ENCODE results near the gene GRXCR2.

GRXCR2 gene

DNA sequence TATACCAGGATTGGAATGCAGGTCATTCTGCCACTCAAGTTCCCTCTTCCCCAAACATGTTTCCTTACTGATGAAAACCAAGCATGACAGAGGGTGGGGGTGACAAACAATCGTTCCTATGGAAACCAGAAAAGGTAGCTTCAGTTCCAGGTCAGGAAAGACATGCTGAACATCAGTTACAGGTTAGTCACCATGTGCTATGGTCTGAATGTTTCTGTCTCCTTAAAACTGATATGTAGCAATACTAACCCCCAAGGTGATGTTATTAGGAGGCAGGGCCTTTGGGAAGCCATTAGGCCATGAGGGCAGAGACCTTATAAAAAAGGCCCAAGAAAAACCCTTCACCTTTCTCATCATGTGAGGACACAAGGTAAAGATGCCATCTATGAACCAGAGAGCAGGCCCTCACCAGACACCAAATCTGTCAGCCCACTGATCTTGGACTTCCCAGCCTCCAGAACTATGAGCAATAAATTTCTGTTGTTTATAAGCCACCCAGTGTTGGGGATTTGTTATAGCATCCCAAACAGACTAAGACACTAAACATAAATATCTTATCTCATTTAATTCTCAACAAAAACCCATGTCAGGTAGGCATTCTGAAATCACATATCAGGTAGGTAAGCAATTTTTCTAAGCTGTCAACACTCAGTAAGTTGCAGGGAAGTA, 47.9 kb upstream of the GRXCR2 start:
- Histone ChIP-seq H3K27me3 (ENCODE audit: insufficient read depth, low read length, poor library complexity, severe bottlenecking) (no peaks in the 10 kb centered on the region), H3K79me2 (ENCODE audit: insufficient read depth, low read length) (no peaks in the 10 kb centered on the region), H3K9ac (ENCODE audit: low read depth, low read length, poor library complexity, severe bottlenecking) (no peak overlapping the region), H3F3A (ENCODE audit: low read depth) (no peaks in the 10 kb centered on the region), H3K4me2 (ENCODE audit: low read depth, low read length, poor library complexity, severe bottlenecking) (no peak overlapping the region), H3K9me3 (ENCODE audit: insufficient read depth, low read depth, low read length) (no peaks in the 10 kb centered on the region), H3K9me2 (replicated peaks; ENCODE audit: low read depth, low read length) (no peaks in the 10 kb centered on the region), H2AFZ (ENCODE audit: low read length) (no peak overlapping the region), H3K4me3 (ENCODE audit: low read length, poor library complexity, severe bottlenecking) (no peak overlapping the region), H4K20me1 (ENCODE audit: insufficient read depth, low read length, poor library complexity, severe bottlenecking) (no peaks in the 10 kb centered on the region), H3K36me3 (ENCODE audit: insufficient read depth, low read length) (no peaks in the 10 kb centered on the region), H3K4me1 (ENCODE audit: insufficient read depth, low read length, poor library complexity, severe bottlenecking) (peaks cover 7% of the 10 kb centered on the region)
- TF ChIP-seq, protein P1, sequence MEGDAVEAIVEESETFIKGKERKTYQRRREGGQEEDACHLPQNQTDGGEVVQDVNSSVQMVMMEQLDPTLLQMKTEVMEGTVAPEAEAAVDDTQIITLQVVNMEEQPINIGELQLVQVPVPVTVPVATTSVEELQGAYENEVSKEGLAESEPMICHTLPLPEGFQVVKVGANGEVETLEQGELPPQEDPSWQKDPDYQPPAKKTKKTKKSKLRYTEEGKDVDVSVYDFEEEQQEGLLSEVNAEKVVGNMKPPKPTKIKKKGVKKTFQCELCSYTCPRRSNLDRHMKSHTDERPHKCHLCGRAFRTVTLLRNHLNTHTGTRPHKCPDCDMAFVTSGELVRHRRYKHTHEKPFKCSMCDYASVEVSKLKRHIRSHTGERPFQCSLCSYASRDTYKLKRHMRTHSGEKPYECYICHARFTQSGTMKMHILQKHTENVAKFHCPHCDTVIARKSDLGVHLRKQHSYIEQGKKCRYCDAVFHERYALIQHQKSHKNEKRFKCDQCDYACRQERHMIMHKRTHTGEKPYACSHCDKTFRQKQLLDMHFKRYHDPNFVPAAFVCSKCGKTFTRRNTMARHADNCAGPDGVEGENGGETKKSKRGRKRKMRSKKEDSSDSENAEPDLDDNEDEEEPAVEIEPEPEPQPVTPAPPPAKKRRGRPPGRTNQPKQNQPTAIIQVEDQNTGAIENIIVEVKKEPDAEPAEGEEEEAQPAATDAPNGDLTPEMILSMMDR (conservative IDR thresholded peaks at IDR 0.05; ENCODE audit: low read length) = no peak
- no peak for TF ChIP-seq EZH2phosphoT487 (IDR thresholded peaks at IDR 0.05; ENCODE audit: borderline replicate concordance)

DNA sequence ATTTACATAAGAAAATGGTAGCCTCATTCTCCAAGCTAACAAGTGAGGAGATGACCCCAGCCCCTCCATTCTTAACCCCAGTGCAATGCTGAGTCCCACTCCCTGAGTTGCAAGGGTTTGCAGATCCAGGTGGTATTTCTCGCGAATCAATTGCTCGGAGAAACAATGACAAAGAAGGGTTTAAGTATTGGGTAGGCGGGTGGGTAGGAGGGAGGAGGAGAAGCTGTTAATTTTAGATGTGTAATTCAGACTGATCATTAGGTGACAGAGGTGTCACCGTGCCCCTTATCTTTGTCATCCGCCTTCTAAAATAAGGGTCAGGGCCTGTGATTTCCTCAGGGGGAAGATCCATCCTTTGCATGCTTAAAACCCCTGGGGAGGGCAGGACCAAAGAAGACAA, 46.6 kb upstream of the GRXCR2 start:
- no peak overlapping the region for H3K4me2 ChIP-seq (ENCODE audit: low read depth, low read length, poor library complexity, severe bottlenecking)
- no peaks in the 10 kb centered on the region for H3K36me3 ChIP-seq (ENCODE audit: insufficient read depth, low read length)
- no peaks in the 10 kb centered on the region for H3K79me2 ChIP-seq (ENCODE audit: insufficient read depth, low read length)
- H3K9me3 ChIP-seq (ENCODE audit: insufficient read depth, low read depth, low read length) = no peaks in the 10 kb centered on the region
- H3K9me2 ChIP-seq (replicated peaks; ENCODE audit: low read depth, low read length) = no peaks in the 10 kb centered on the region
- no peaks in the 10 kb centered on the region for H3F3A ChIP-seq (ENCODE audit: low read depth)
- no peaks in the 10 kb centered on the region for H4K20me1 ChIP-seq (ENCODE audit: insufficient read depth, low read length, poor library complexity, severe bottlenecking)
- no peak overlapping the region for H3K4me3 ChIP-seq (ENCODE audit: low read length, poor library complexity, severe bottlenecking)
- H2AFZ ChIP-seq (ENCODE audit: low read length) = no peak overlapping the region
- H3K4me1 ChIP-seq (ENCODE audit: insufficient read depth, low read length, poor library complexity, severe bottlenecking) = peaks cover under 1% of the 10 kb centered on the region
- no peaks in the 10 kb centered on the region for H3K27me3 ChIP-seq (ENCODE audit: insufficient read depth, low read length, poor library complexity, severe bottlenecking)
- H3K9ac ChIP-seq (ENCODE audit: low read depth, low read length, poor library complexity, severe bottlenecking) = no peak overlapping the region
- no peak for TF ChIP-seq EZH2phosphoT487 (IDR thresholded peaks at IDR 0.05; ENCODE audit: borderline replicate concordance)
- TF ChIP-seq, protein P1 (conservative IDR thresholded peaks at IDR 0.05; ENCODE audit: low read length) = no peak

DNA sequence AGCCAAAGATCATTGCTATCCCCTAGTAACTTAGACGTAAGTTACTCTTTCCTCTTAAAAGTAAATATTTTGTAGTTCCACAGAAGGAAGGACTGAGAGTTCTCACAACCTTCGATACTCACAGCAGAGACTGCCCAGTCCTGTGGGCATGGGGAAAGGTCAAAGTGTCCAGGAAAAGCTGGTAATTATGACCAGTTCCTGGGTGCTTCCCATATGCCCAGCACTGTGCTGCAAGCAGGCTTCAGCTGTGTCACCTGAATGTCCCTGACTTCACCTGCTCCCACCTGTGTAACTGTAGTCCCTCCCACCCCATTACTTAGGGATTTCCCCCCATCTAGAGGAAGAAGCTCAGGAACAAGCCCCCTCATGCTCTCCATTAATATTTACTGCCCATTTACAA, 45.6 kb upstream of the GRXCR2 start:
- Histone ChIP-seq H3K4me3 (ENCODE audit: low read length, poor library complexity, severe bottlenecking) (no peak overlapping the region), H3K4me2 (ENCODE audit: low read depth, low read length, poor library complexity, severe bottlenecking) (no peak overlapping the region), H3F3A (ENCODE audit: low read depth) (no peaks in the 10 kb centered on the region), H3K36me3 (ENCODE audit: insufficient read depth, low read length) (no peaks in the 10 kb centered on the region), H3K79me2 (ENCODE audit: insufficient read depth, low read length) (no peaks in the 10 kb centered on the region), H3K27me3 (ENCODE audit: insufficient read depth, low read length, poor library complexity, severe bottlenecking) (no peaks in the 10 kb centered on the region), H2AFZ (ENCODE audit: low read length) (no peak overlapping the region), H3K9me2 (replicated peaks; ENCODE audit: low read depth, low read length) (no peaks in the 10 kb centered on the region), H3K9ac (ENCODE audit: low read depth, low read length, poor library complexity, severe bottlenecking) (no peak overlapping the region), H3K4me1 (ENCODE audit: insufficient read depth, low read length, poor library complexity, severe bottlenecking) (no peaks in the 10 kb centered on the region), H3K9me3 (ENCODE audit: insufficient read depth, low read depth, low read length) (no peaks in the 10 kb centered on the region), H4K20me1 (ENCODE audit: insufficient read depth, low read length, poor library complexity, severe bottlenecking) (no peaks in the 10 kb centered on the region)
- TF ChIP-seq EZH2phosphoT487 (IDR thresholded peaks at IDR 0.05; ENCODE audit: borderline replicate concordance) = no peak
- TF ChIP-seq, protein P1 (conservative IDR thresholded peaks at IDR 0.05; ENCODE audit: low read length) = no peak
